ENCODE data around the gene S1PR5. TPM values are rescaled to one million over a fixed set of nuclear protein-coding genes. Genes with fewer than 3 reads are reported as not detected.
A peak's percentile ranks its signal among the peaks of the same experiment; 100 is the strongest.

S1PR5 gene
- total and polyA plus RNA-seq, 5 donors from 2014 or later = 0.17 to 0.31 (median 0.30) TPM; not detected in 2

DNA sequence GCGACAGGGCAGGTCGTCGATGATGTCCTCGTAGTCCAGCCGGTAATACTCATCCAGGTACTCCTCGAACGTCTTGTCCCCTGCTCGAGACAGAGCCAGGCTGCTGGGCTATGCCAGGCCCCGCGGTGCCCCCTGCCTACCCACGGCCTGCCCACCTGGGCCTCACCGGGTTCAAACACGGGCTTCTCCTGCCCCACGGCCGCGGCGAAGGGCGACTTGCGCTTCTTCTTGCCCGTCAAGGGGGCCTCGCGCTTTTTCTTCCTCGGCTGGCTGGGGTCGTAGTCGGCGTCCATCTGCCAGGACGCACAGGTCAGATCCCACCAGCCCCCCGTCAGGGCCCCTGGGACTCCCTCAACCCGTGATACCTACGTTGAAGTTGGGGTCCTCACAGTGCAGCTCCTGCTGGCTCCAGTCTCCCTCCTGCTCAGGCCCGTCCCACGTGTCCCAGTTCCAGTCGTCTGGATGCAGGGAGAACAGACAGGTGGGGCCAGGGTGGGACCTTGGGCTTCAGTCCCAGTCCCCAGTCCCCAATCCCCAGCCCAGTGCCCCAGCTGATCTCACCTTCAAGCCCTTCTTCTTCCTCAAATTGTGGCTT is 40.5 kb upstream of the S1PR5 start:
- peaks cover 34% of the 10 kb centered on the region for H3K4me1 ChIP-seq (ENCODE audit: control insufficient read depth, insufficient read depth, low read length, poor library complexity, severe bottlenecking)
- H3K36me3 ChIP-seq (ENCODE audit: control insufficient read depth, insufficient read depth, low read length) = peaks cover 63% of the 10 kb centered on the region
- no peaks in the 10 kb centered on the region for H3K27me3 Mint-ChIP-seq
- H3K27ac ChIP-seq (ENCODE audit: insufficient read depth, low read length, poor library complexity, severe bottlenecking) = no peak overlapping the region
- H3K4me3 Mint-ChIP-seq = peak overlapping the region in 1 of 4 donors; percentile 19
- DNase-seq (no peak), ATAC-seq (ENCODE audit: low read depth in 2 of 2) (no peak)
- peaks cover 7 to 47% (median 12%) of the 10 kb centered on the region in 4 donors for H3K4me1 Mint-ChIP-seq
- no peaks in the 10 kb centered on the region for H3K9me3 ChIP-seq (ENCODE audit: control insufficient read depth in 2 of 2, low read length in 2 of 2)
- H3K36me3 Mint-ChIP-seq = peaks cover 20% of the 10 kb centered on the region
- H3K27ac Mint-ChIP-seq = peak overlapping the region in 2 of 3 donors; percentile 36 to 52
- no peaks in the 10 kb centered on the region for H3K9me3 Mint-ChIP-seq
- H3K4me3 ChIP-seq (ENCODE audit: low read depth, low read length) = no peak overlapping the region
- no peaks in the 10 kb centered on the region for H3K27me3 ChIP-seq (ENCODE audit: control insufficient read depth, insufficient read depth, low read length)

DNA sequence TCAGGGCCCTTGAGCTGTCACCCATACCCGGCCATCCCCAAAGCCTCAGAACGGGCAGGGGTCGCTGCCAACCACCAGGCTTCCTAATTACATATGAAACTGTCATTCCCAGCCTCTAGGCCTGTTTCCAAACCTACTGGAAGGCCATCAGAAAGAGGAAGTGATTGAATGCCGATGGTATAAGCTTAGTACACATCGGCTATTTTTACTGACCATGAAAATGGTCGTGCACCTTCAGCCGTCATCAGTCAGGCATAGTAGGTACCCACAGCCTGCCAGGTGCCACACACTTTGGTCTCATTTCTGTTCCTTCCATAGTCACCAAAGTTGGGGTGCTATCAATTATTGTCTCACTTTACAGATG is 38.3 kb upstream of the S1PR5 start:
- Histone ChIP-seq H3K9me3 (ENCODE audit: control insufficient read depth in 2 of 2, low read length in 2 of 2) (no peaks in the 10 kb centered on the region), H3K36me3 (ENCODE audit: control insufficient read depth, insufficient read depth, low read length) (peaks cover 62% of the 10 kb centered on the region), H3K27me3 (ENCODE audit: control insufficient read depth, insufficient read depth, low read length) (no peaks in the 10 kb centered on the region), H3K4me1 (ENCODE audit: control insufficient read depth, insufficient read depth, low read length, poor library complexity, severe bottlenecking) (peaks cover 41% of the 10 kb centered on the region), H3K4me3 (ENCODE audit: low read depth, low read length) (no peak overlapping the region), H3K27ac (ENCODE audit: insufficient read depth, low read length, poor library complexity, severe bottlenecking) (peak overlapping the region; percentile 45)
- Mint-ChIP-seq H3K36me3 (peaks cover 17% of the 10 kb centered on the region), H3K27me3 (no peaks in the 10 kb centered on the region), H3K4me3 (peak overlapping the region in 2 of 4 donors; percentile 54 to 77), H3K9me3 (no peaks in the 10 kb centered on the region), H3K4me1 (peaks cover 7 to 48% (median 12%) of the 10 kb centered on the region in 4 donors), H3K27ac (peak overlapping the region in 2 of 3 donors; percentile 32 to 65)
- DNase-seq (no peak), ATAC-seq (ENCODE audit: low read depth in 2 of 2) (no peak)

DNA sequence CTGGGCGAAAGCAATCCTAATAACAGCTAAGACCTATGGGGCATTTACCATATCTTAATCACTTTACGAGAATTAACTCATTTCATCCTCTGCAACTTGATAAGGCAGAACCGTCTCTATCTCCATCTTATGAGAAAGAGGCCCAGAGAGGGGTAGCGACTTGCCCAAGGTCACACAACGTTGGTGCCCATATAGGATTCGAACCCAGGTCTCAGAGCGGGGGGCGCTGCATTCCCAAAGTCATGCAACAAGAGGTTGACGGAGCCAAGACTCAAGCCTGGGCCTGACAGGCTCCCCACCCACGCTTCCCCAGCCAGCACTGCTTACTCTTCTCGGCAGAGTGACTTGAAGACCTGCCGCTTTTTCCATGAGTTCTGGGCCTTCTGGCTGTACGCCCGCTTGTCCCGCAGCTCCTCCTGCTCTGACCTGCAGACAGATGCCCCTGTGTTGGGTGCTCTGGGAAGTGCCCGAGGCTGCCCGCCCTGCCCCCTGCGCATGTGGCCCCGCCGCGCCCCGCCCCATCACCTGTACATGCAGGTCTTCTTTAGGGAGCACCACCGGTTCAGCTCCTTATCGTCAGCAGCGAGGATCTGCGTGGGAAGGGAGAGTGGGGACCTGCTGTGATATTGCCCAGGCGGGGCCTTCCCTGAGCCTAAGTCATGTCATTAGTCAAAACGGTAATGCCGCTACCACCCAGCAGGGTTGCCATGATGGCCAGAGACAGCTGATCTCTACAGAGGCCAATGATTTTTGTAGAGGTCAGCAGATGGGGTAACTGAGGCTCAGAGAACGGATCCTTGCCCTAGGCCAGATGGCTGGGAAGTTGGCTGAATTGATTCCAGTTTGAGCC is 37.7 kb upstream of the S1PR5 start:
- Histone ChIP-seq H3K36me3 (ENCODE audit: control insufficient read depth, insufficient read depth, low read length) (peaks cover 59% of the 10 kb centered on the region), H3K4me1 (ENCODE audit: control insufficient read depth, insufficient read depth, low read length, poor library complexity, severe bottlenecking) (peaks cover 41% of the 10 kb centered on the region), H3K9me3 (ENCODE audit: control insufficient read depth in 2 of 2, low read length in 2 of 2) (no peaks in the 10 kb centered on the region), H3K4me3 (ENCODE audit: low read depth, low read length) (no peak overlapping the region), H3K27ac (ENCODE audit: insufficient read depth, low read length, poor library complexity, severe bottlenecking) (peak overlapping the region; percentile 71), H3K27me3 (ENCODE audit: control insufficient read depth, insufficient read depth, low read length) (no peaks in the 10 kb centered on the region)
- DNase-seq (no peak), ATAC-seq (ENCODE audit: low read depth in 2 of 2) (no peak)
- Mint-ChIP-seq H3K4me3 (peak overlapping the region in 3 of 4 donors; percentile 80 to 88 (median 85)), H3K36me3 (peaks cover 17% of the 10 kb centered on the region), H3K9me3 (no peaks in the 10 kb centered on the region), H3K27ac (peak overlapping the region; percentile 38 to 96 (median 92)), H3K4me1 (peaks cover 7 to 50% (median 12%) of the 10 kb centered on the region in 4 donors), H3K27me3 (no peaks in the 10 kb centered on the region)

DNA sequence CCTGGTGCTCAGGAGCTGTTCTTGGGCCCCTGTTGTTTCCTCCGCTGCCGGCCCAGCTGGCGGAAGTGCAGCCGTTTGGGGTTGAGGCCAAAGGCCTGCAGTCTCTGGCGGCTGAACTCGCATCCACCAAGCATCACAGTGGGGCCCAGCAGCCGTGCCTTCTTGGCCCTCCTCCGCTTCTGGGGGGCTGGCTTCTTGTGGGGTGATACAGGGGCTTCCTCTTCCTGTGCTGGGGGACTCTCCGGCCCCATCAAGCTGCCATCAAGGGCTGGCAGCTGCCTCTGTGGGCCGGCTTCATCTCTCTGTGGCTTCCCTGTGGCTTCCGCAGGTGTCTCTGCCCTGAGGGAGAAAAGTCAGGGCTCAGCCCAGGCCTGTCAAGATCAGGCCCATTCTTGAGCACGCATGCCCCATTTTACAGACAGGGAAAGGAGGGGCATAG is 36.7 kb upstream of the S1PR5 start:
- Mint-ChIP-seq H3K4me1 (peaks cover 7 to 53% (median 12%) of the 10 kb centered on the region in 4 donors), H3K36me3 (peaks cover 13% of the 10 kb centered on the region), H3K9me3 (no peaks in the 10 kb centered on the region), H3K27ac (peak overlapping the region; percentile 92 to 98 (median 96)), H3K4me3 (peak overlapping the region; percentile 78 to 88 (median 82)), H3K27me3 (no peaks in the 10 kb centered on the region)
- Histone ChIP-seq H3K4me3 (ENCODE audit: low read depth, low read length) (no peak overlapping the region), H3K36me3 (ENCODE audit: control insufficient read depth, insufficient read depth, low read length) (peaks cover 53% of the 10 kb centered on the region), H3K27ac (ENCODE audit: insufficient read depth, low read length, poor library complexity, severe bottlenecking) (peak overlapping the region; percentile 71), H3K27me3 (ENCODE audit: control insufficient read depth, insufficient read depth, low read length) (no peaks in the 10 kb centered on the region), H3K4me1 (ENCODE audit: control insufficient read depth, insufficient read depth, low read length, poor library complexity, severe bottlenecking) (peaks cover 41% of the 10 kb centered on the region), H3K9me3 (ENCODE audit: control insufficient read depth in 2 of 2, low read length in 2 of 2) (no peaks in the 10 kb centered on the region)
- peak; percentile 68 to 75 for ATAC-seq (ENCODE audit: low read depth in 2 of 2)
- peak; percentile 19 to 85 (median 56) for DNase-seq

DNA sequence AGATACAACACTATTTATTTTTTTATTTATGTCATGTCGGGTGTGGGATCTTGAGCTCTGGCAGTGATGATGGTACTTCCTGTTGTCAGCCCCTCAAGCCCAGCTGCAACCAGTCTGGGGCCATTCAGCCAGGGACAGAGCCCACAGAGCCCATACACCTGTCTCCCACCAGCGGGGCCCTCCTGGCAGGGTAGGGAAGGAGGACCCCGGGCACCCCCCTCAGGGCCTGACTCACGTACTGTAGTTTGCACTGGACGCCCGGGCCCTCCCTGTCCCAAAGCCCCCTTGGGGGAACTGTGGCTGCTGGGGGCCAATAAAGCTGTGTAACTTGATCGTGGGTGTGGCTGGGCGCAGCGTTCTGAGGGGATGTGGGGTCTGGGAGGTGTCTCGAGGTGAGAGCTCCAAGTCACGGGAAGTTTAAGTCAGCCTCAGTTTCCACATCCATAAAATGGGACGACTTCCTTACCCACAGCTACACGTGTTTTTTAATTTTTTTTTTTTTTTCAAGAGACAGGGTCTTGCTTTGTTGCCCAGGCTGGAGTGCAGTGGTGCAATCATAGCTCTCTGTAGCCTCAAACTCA is 35.9 kb upstream of the S1PR5 start:
- Mint-ChIP-seq H3K4me1 (peaks cover 7 to 50% (median 12%) of the 10 kb centered on the region in 4 donors), H3K27me3 (no peaks in the 10 kb centered on the region), H3K36me3 (peaks cover 11% of the 10 kb centered on the region)

DNA sequence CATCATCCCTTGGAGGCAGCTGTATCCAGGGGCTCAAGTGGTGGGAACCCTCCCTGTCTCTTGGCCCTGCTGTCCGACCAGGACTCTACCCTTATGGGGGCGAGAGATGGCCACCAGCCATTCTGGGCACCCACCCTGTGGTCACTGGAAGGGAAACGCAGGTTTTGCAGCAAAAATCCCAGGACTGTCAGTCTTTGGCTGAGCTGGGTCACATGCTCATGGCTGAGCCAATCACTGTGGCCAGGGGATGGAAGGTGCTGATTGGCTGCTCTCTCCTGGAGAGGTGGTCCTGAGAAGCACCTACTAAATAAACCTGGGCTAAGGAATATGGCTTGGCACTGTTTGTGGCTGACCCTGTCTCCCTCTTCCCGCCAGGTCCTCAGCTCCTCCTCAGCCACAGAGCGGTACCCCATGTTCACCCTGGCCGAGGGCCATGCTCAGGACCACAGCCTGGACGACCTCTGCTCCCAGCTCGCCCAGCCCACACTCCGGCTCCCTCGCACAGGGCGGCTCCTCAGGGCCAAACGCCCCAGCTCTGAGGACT is 35.3 kb upstream of the S1PR5 start:
- H3K4me3 ChIP-seq (ENCODE audit: low read depth, low read length) = no peak overlapping the region
- H3K27me3 ChIP-seq (ENCODE audit: control insufficient read depth, insufficient read depth, low read length) = no peaks in the 10 kb centered on the region
- peak overlapping the region; percentile 71 for H3K27ac ChIP-seq (ENCODE audit: insufficient read depth, low read length, poor library complexity, severe bottlenecking)
- no peaks in the 10 kb centered on the region for H3K9me3 Mint-ChIP-seq
- peak overlapping the region; percentile 31 to 92 (median 63) for H3K27ac Mint-ChIP-seq
- H3K9me3 ChIP-seq (ENCODE audit: control insufficient read depth in 2 of 2, low read length in 2 of 2) = no peaks in the 10 kb centered on the region
- H3K4me3 Mint-ChIP-seq = no peak overlapping the region
- ATAC-seq (ENCODE audit: low read depth in 2 of 2) (no peak), DNase-seq (no peak)
- peaks cover 41% of the 10 kb centered on the region for H3K4me1 ChIP-seq (ENCODE audit: control insufficient read depth, insufficient read depth, low read length, poor library complexity, severe bottlenecking)
- peaks cover 53% of the 10 kb centered on the region for H3K36me3 ChIP-seq (ENCODE audit: control insufficient read depth, insufficient read depth, low read length)
- peaks cover 8% of the 10 kb centered on the region for H3K36me3 Mint-ChIP-seq
- no peaks in the 10 kb centered on the region for H3K27me3 Mint-ChIP-seq
- peaks cover 7 to 48% (median 12%) of the 10 kb centered on the region in 4 donors for H3K4me1 Mint-ChIP-seq

More for the DNA sequence above, 35.9 kb upstream of the S1PR5 start:
- H3K4me1 ChIP-seq (ENCODE audit: control insufficient read depth, insufficient read depth, low read length, poor library complexity, severe bottlenecking) = peaks cover 41% of the 10 kb centered on the region
- H3K27ac Mint-ChIP-seq = peak overlapping the region; percentile 92 to 98 (median 96)
- peak overlapping the region; percentile 65 to 88 (median 82) for H3K4me3 Mint-ChIP-seq
- H3K36me3 ChIP-seq (ENCODE audit: control insufficient read depth, insufficient read depth, low read length) = peaks cover 57% of the 10 kb centered on the region
- ATAC-seq (ENCODE audit: low read depth in 2 of 2) (no peak), DNase-seq (peak in 1 of 3 donors; percentile 40)
- H3K4me3 ChIP-seq (ENCODE audit: low read depth, low read length) = no peak overlapping the region
- no peaks in the 10 kb centered on the region for H3K9me3 Mint-ChIP-seq
- H3K27ac ChIP-seq (ENCODE audit: insufficient read depth, low read length, poor library complexity, severe bottlenecking) = peak overlapping the region; percentile 71
- H3K27me3 ChIP-seq (ENCODE audit: control insufficient read depth, insufficient read depth, low read length) = no peaks in the 10 kb centered on the region
- H3K9me3 ChIP-seq (ENCODE audit: control insufficient read depth in 2 of 2, low read length in 2 of 2) = no peaks in the 10 kb centered on the region

DNA sequence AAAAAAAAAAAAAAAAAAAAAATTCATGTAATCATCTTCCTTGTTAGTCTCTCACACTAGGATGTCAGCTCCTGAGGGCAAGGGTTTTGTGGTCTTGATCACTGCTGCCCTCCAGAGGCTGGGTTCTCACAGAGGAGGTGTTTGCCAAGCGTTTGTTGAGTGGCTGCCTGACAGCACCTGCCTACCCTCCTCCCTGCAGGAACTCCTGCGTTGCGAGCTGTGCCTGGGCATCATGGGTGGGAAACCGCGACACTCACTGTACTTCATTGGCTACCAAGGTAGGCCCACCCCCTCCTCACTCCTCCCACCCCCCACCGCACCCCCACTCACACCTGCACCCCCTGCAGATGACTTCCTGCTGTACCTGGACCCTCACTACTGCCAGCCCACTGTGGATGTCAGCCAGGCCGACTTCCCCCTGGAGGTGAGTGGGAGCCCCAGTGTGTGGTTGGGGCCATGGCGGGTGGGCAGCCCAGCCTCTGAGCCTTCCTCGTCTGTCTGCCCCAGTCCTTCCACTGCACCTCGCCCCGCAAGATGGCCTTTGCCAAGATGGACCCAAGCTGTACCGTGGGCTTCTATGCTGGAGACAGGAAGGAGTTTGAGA is 34.6 kb upstream of the S1PR5 start:
- Mint-ChIP-seq H3K36me3 (peaks cover 8% of the 10 kb centered on the region), H3K9me3 (no peaks in the 10 kb centered on the region), H3K27me3 (no peaks in the 10 kb centered on the region), H3K27ac (peak overlapping the region in 1 of 3 donors; percentile 14), H3K4me3 (no peak overlapping the region), H3K4me1 (peaks cover 7 to 51% (median 12%) of the 10 kb centered on the region in 4 donors)
- H3K27me3 ChIP-seq (ENCODE audit: control insufficient read depth, insufficient read depth, low read length) = no peaks in the 10 kb centered on the region
- H3K4me3 ChIP-seq (ENCODE audit: low read depth, low read length) = no peak overlapping the region
- H3K4me1 ChIP-seq (ENCODE audit: control insufficient read depth, insufficient read depth, low read length, poor library complexity, severe bottlenecking) = peaks cover 41% of the 10 kb centered on the region
- ATAC-seq (ENCODE audit: low read depth in 2 of 2) (no peak), DNase-seq (peak in 2 of 3 donors; percentile 21 to 58)
- H3K9me3 ChIP-seq (ENCODE audit: control insufficient read depth in 2 of 2, low read length in 2 of 2) = no peaks in the 10 kb centered on the region
- H3K27ac ChIP-seq (ENCODE audit: insufficient read depth, low read length, poor library complexity, severe bottlenecking) = peak overlapping the region; percentile 71
- peaks cover 50% of the 10 kb centered on the region for H3K36me3 ChIP-seq (ENCODE audit: control insufficient read depth, insufficient read depth, low read length)

Measured in CD4-positive, CD25-positive, alpha-beta regulatory T cell (primary cell).